NCI-H345 treated with DMSO at 0.1 percent for 48 hours (cell line): Measurements from ENCODE around the gene NUP85.
A peak's percentile ranks its signal among the peaks of the same experiment; 100 is the strongest.
"Not testable (repeated sequence)": the region's sequence is repeated elsewhere in the genome, so short reads cannot be mapped to it uniquely, and the experiment has no call there.

Experiments used
- DNase-seq: peaks from one replicate; lab custom pipeline; 2025; ENCODE audit not compliant: unreplicated experiment; lab: John Stamatoyannopoulos, UW

Gene NUP85

GRCh38 chr17:75205037-75205792 is at the start of gene NUP85:
NUP85 (plus strand) TSS chr17:75205679; CDS start chr17:75205762, 83 bp downstream.
- peak; percentile 94 for DNase-seq

- DNase-seq, result not testable (repeated sequence)
Measured at GRCh38 chr17:75158480-75158879, 47.0 kb upstream of the NUP85 start.

- no peak for DNase-seq
Measured at GRCh38 chr17:75159196-75160031, 46.1 kb upstream of the NUP85 start.

GRCh38 chr17:75160211-75160610 is 45.3 kb upstream of the NUP85 start:
- no peak for DNase-seq

- DNase-seq, result no peak
Measured at GRCh38 chr17:75163074-75163473, 42.4 kb upstream of the NUP85 start.

GRCh38 chr17:75164606-75165005 is 40.9 kb upstream of the NUP85 start:
- DNase-seq, result not testable (repeated sequence)

- no peak for DNase-seq
Measured at GRCh38 chr17:75168998-75169397, 36.5 kb upstream of the NUP85 start.

- DNase-seq, result no peak
Measured at GRCh38 chr17:75173526-75173925, 32.0 kb upstream of the NUP85 start.

- DNase-seq, result no peak
Measured at GRCh38 chr17:75174996-75175395, 30.5 kb upstream of the NUP85 start.

- DNase-seq, result no peak
Measured at GRCh38 chr17:75176625-75177024, 28.9 kb upstream of the NUP85 start.

- no peak for DNase-seq
Measured at GRCh38 chr17:75178453-75178852, 27.0 kb upstream of the NUP85 start.

- no peak for DNase-seq
Measured at GRCh38 chr17:75181110-75181509, 24.4 kb upstream of the NUP85 start.

- no peak for DNase-seq
Measured at GRCh38 chr17:75181608-75182318, 23.7 kb upstream of the NUP85 start.

GRCh38 chr17:75182319-75182568 is 23.2 kb upstream of the NUP85 start:
- DNase-seq, result no peak

GRCh38 chr17:75182569-75183436 is 22.7 kb upstream of the NUP85 start, which contains the start of gene SUMO2:
SUMO2 (minus strand) TSS chr17:75182959; CDS start chr17:75182834, 125 bp downstream.
- peak; percentile 93 for DNase-seq

GRCh38 chr17:75183999-75184884 is 21.2 kb upstream of the NUP85 start:
- no peak for DNase-seq

- DNase-seq, result no peak
Measured at GRCh38 chr17:75188614-75189013, 16.9 kb upstream of the NUP85 start.

GRCh38 chr17:75191584-75191983 is 13.9 kb upstream of the NUP85 start:
- no peak for DNase-seq

GRCh38 chr17:75194879-75195278 is 10.6 kb upstream of the NUP85 start:
- DNase-seq, result no peak
